ENCODE data around the gene IGF2BP2.

IGF2BP2 gene

GRCh38 chr3:185605566-185605965 lies 219.3 kb downstream of the IGF2BP2 start:
- no peak overlapping the region for H3K27ac ChIP-seq

GRCh38 chr3:185595526-185595925 lies 229.3 kb downstream of the IGF2BP2 start:
- TF ChIP-seq ZFX (IDR thresholded peaks at IDR 0.05), result no peak
- no peak for TF ChIP-seq CTCF (conservative IDR thresholded peaks at IDR 0.05)
- H3K27ac ChIP-seq, result no peak overlapping the region

More at GRCh38 chr3:185605566-185605965, 219.3 kb downstream of the IGF2BP2 start:
- TF ChIP-seq CTCF (conservative IDR thresholded peaks at IDR 0.05), result no peak
- TF ChIP-seq ZFX (IDR thresholded peaks at IDR 0.05), result no peak

DNA sequence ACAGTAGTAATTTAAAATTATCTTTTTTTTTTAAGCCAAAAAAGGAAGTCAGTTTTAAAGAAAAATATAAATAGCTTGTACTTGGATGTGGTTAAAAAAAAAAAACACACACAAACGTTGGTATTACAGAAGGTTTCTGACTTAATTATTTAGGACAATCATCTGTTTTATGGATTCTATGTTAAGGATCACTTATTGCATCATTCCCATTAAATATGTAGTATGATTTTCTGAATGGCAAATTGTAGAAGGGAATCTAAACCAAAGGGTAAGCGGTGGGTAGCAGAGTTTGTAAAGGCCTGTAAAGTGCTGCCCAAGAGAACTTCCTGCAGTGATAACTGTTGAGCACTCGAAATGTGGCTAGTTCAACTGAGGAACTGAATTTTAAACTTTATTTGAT lies 230.8 kb downstream of the IGF2BP2 start:
- no peak for TF ChIP-seq ZFX (IDR thresholded peaks at IDR 0.05)
- TF ChIP-seq CTCF (conservative IDR thresholded peaks at IDR 0.05), result no peak
- no peak overlapping the region for H3K27ac ChIP-seq
